Kidney (tissue), 14 donors: ENCODE results near the gene MPO. TPM values are rescaled to one million over a fixed set of nuclear protein-coding genes. Genes with fewer than 3 reads are reported as not detected.
A peak's percentile ranks its signal among the peaks of the same experiment; 100 is the strongest.

Experiments used
- DNase-seq, 5 donors: peaks; one replicate each; pipeline ENCODE4 v3.0.0-alpha.2; 2013 to 2020
- FAIRE-seq: peaks from 2 replicates; lab custom pipeline; 2012; peaks lifted over from hg19 to GRCh38; lab: Jason Lieb, UNC
- H3K27ac ChIP-seq, 2 donors: one replicate each; pipeline ENCODE4 v1.7.0; 2013; ENCODE audit warnings: low read depth in 2 of 2, low read length in 2 of 2, inconsistent platforms in 1 of 2
- H3K27me3 ChIP-seq: one replicate; pipeline ENCODE4 v1.7.1; 2013; ENCODE audit warnings: low read length, inconsistent platforms; ENCODE audit not compliant: control insufficient read depth, insufficient read depth
- H3K36me3 ChIP-seq, 3 donors: one replicate each; pipeline versions ENCODE4 v1.7.0 to v1.7.1; 2013; ENCODE audit warnings: low read length in 3 of 3, control low read depth in 1 of 3, inconsistent platforms in 1 of 3; ENCODE audit not compliant: insufficient read depth in 3 of 3, control insufficient read depth in 2 of 3
- H3K4me1 ChIP-seq, 3 donors: one replicate each; pipeline versions ENCODE4 v1.7.0 to v1.7.1; 2013; ENCODE audit warnings: low read length in 3 of 3, inconsistent platforms in 1 of 3, low read depth in 1 of 3; ENCODE audit not compliant: control insufficient read depth in 2 of 3, insufficient read depth in 2 of 3
- H3K4me3 ChIP-seq, 3 donors: one replicate each; pipeline versions ENCODE4 v1.7.0 to v1.8.1; 2013; ENCODE audit warnings: low read length in 3 of 3, control low read depth in 1 of 3, inconsistent platforms in 1 of 3
- H3K9ac ChIP-seq, 3 donors: one replicate each; pipeline versions ENCODE4 v1.7.0 to v1.7.1; 2013; ENCODE audit warnings: low read length in 3 of 3, control low read depth in 1 of 3, inconsistent platforms in 1 of 3
- H3K9me3 ChIP-seq, 3 donors: one replicate each; pipeline versions ENCODE4 v1.7.0 to v1.7.1; 2013; ENCODE audit warnings: low read length in 3 of 3, control low read depth in 1 of 3, inconsistent platforms in 1 of 3; ENCODE audit not compliant: control insufficient read depth in 2 of 3, insufficient read depth in 1 of 3
- CTCF ChIP-seq: IDR thresholded peaks from 3 replicates; pipeline ENCODE4 v1.5.1; 2012; ENCODE audit warnings: mild to moderate bottlenecking, moderate library complexity, borderline replicate concordance; ENCODE audit not compliant: insufficient read depth; ENCODE audit errors: extremely low read depth
- intact Hi-C: fragments of 100-400 bp; cut with DNase I; formaldehyde crosslinking; loops from one replicate; pipeline ENCODE4 v1.11.1; 2022
- polyA plus RNA-seq: library from polyadenylated mRNA; stranded (reverse); fragments of 350-450 nt; fragmentation: Illumina TruSeq; extraction: RNeasy Lipid Tissue Mini Kit (QIAGEN cat#74804); gene quantifications from one replicate; pipeline ENCODE4 v1.2.3, GENCODE V29; 2014; ENCODE audit warnings: low read depth, low replicate concordance; ENCODE audit not compliant: insufficient read depth
- total RNA-seq: library from RNA; stranded (reverse); fragmentation: NEBNext Ultra II Directional; extraction: Animal tissue kit (Norgen Biotek cat#: 25700); gene quantifications from one replicate; pipeline ENCODE4 v1.2.1, GENCODE V29; 2021
- donor health status: control.
- donor health status: control.
- donor health status: control.
- donor health status: control.
- donor health status: control.
- donor health status: DM: yes; HTN: yes; CAD: no.
- donor health status: Normal renal cell carcinoma (clear cell type).

The MPO gene
- total and polyA plus RNA-seq, 2 donors from 2014 or later, result 0.47 TPM; not detected in 1

GRCh38 chr17:58265271-58265670, 15.5 kb downstream of the MPO start:
- Histone ChIP-seq H3K4me3 (no peak overlapping the region), H3K9me3 (no peaks in the 10 kb centered on the region), H3K36me3 (no peaks in the 10 kb centered on the region), H3K4me1 (no peaks in the 10 kb centered on the region), H3K27ac (no peak overlapping the region), H3K27me3 (no peaks in the 10 kb centered on the region), H3K9ac (no peak overlapping the region)
- DNase-seq (no peak), FAIRE-seq (no peak)
- intact Hi-C loops, result no loop called here
- TF ChIP-seq CTCF, result no peak

DNA sequence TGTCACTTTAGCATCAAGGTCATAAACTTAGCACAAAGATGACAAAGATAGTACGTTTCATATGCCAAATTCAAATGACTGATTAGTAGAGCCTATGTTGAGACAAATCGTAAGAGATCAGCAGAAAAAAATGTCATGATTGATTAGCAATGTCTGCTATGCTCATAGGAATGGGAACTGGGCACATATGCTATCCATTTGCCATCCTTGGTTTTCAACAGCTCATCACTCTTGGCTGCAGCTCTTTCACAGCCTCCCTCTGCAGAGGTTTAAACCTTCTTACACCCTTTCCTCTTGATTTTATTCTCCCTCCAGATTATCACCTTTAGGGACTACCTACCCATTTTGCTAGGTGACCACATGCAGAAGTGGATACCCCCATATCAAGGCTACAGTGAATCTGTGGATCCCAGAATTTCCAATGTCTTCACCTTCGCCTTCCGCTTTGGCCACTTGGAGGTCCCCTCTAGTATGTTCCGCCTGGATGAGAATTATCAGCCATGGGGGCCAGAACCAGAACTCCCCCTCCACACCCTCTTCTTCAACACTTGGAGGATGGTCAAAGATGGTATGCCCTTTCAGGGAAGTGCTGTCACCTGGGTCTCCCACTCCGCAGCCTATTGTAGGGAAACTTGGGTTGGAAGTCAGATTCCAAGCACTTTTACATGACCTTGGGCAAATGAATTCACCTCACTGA, 16.2 kb downstream of the MPO start:
- Histone ChIP-seq H3K9me3 (no peaks in the 10 kb centered on the region), H3K27me3 (no peaks in the 10 kb centered on the region), H3K9ac (no peak overlapping the region), H3K4me1 (no peaks in the 10 kb centered on the region), H3K27ac (no peak overlapping the region), H3K36me3 (no peaks in the 10 kb centered on the region), H3K4me3 (no peak overlapping the region)
- FAIRE-seq, result no peak
- intact Hi-C loops, result no loop called here
- DNase-seq, result no peak
- TF ChIP-seq CTCF, result no peak

DNA sequence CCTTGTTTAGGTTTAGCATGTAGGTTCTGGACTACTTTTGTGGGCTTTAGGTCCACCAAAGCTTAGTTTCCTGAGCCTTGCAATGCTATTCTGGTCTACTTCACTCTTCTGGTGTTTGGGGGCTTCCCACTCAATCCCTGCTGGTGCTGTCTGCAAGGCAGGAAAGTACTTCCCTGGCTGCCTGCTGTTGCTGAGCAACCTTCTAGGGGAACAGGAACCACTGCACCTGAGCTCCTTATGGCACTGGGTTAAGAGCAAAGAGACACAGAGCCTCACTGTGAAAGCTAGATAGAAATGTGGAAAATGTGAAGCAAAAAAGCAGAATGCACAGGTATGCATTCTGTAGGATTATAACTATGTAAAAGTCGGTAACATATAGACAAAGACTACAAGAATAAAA, 17.0 kb downstream of the MPO start:
- Histone ChIP-seq H3K27me3 (no peaks in the 10 kb centered on the region), H3K9me3 (no peaks in the 10 kb centered on the region), H3K27ac (no peak overlapping the region), H3K4me1 (no peaks in the 10 kb centered on the region), H3K4me3 (no peak overlapping the region), H3K9ac (no peak overlapping the region), H3K36me3 (no peaks in the 10 kb centered on the region)
- no peak for TF ChIP-seq CTCF
- FAIRE-seq, result no peak
- DNase-seq, result no peak
- intact Hi-C loops, result no loop called here

GRCh38 chr17:58262149-58262548, 18.6 kb downstream of the MPO start:
- DNase-seq (peak in 1 of 5 donors; percentile 6), FAIRE-seq (no peak)
- H3K4me1 ChIP-seq, result no peaks in the 10 kb centered on the region
- no peak overlapping the region for H3K27ac ChIP-seq
- TF ChIP-seq CTCF, result no peak
- no peaks in the 10 kb centered on the region for H3K36me3 ChIP-seq
- intact Hi-C loops, result no loop called here
- no peak overlapping the region for H3K4me3 ChIP-seq
- H3K9ac ChIP-seq, result no peak overlapping the region
- no peaks in the 10 kb centered on the region for H3K27me3 ChIP-seq
- H3K9me3 ChIP-seq, result no peaks in the 10 kb centered on the region
